CD4-positive, CD25-positive, alpha-beta regulatory T cell (primary cell): Measurements from ENCODE around the gene PKD2L2. TPM values are rescaled to one million over a fixed set of nuclear protein-coding genes. Genes with fewer than 3 reads are reported as not detected.
"Not testable (repeated sequence)": the region's sequence is repeated elsewhere in the genome, so short reads cannot be mapped to it uniquely, and the experiment has no call there.

Source experiments
- ATAC-seq, 2 donors: fragments of 150-1000 bp; cut with Tn5 transposase; one replicate each; pipeline ENCODE4 v1.10.0; 2021; ENCODE audit warnings: low read depth in 2 of 2, moderate number of reproducible peaks in 2 of 2, moderate library complexity in 1 of 2
- DNase-seq, 3 donors: peaks; one replicate each; pipeline versions ENCODE4 v3.0.0 to v3.0.0-alpha.2; 2012 to 2022; ENCODE audit warnings: mixed read lengths in 1 of 3
- H3K27ac ChIP-seq: one replicate; pipeline ENCODE4 v1.7.0; 2013; ENCODE audit warnings: mild to moderate bottlenecking, low read length; ENCODE audit not compliant: insufficient read depth, poor library complexity, severe bottlenecking
- H3K27me3 ChIP-seq: one replicate; pipeline ENCODE4 v1.7.0; 2013; ENCODE audit warnings: low read length; ENCODE audit not compliant: control insufficient read depth, insufficient read depth
- H3K36me3 ChIP-seq: one replicate; pipeline ENCODE4 v1.7.0; 2013; ENCODE audit warnings: mild to moderate bottlenecking, low read length, moderate library complexity; ENCODE audit not compliant: control insufficient read depth, insufficient read depth
- H3K4me1 ChIP-seq: 2 replicates; pipeline ENCODE4 v1.7.0; 2013; ENCODE audit warnings: mild to moderate bottlenecking, low read length; ENCODE audit not compliant: insufficient read depth, control insufficient read depth, poor library complexity, severe bottlenecking
- H3K4me3 ChIP-seq: one replicate; pipeline ENCODE4 v1.7.0; 2013; ENCODE audit warnings: low read depth, mild to moderate bottlenecking, low read length, moderate library complexity
- H3K9me3 ChIP-seq, 2 experiments: 1 replicate in 1 of 2; 2 replicates in 1 of 2; pipeline ENCODE4 v1.7.0; 2013; ENCODE audit warnings: low read length in 2 of 2, mild to moderate bottlenecking in 1 of 2, moderate library complexity in 1 of 2; ENCODE audit not compliant: control insufficient read depth in 2 of 2
- H3K27ac Mint-ChIP-seq, 3 donors: one replicate each; pipeline ENCODE4 v1.8.0; 2020 to 2022; ENCODE audit warnings: mild to moderate bottlenecking in 3 of 3, mixed read lengths in 3 of 3, moderate library complexity in 2 of 3
- H3K27me3 Mint-ChIP-seq: one replicate; pipeline ENCODE4 v1.8.0; 2022; ENCODE audit warnings: mild to moderate bottlenecking, mixed read lengths
- H3K36me3 Mint-ChIP-seq: one replicate; pipeline ENCODE4 v1.8.0; 2020; ENCODE audit warnings: mixed read lengths
- H3K4me1 Mint-ChIP-seq, 4 donors: one replicate each; pipeline ENCODE4 v1.8.0; 2020 to 2022; ENCODE audit warnings: mixed read lengths in 4 of 4, mild to moderate bottlenecking in 1 of 4
- H3K4me3 Mint-ChIP-seq, 4 donors: one replicate each; pipeline ENCODE4 v1.8.0; 2020 to 2022; ENCODE audit warnings: mild to moderate bottlenecking in 4 of 4, mixed read lengths in 4 of 4, moderate library complexity in 3 of 4
- H3K9me3 Mint-ChIP-seq, 7 donors: one replicate each; pipeline ENCODE4 v1.8.0; 2020 to 2022; ENCODE audit warnings: mixed read lengths in 7 of 7, mild to moderate bottlenecking in 3 of 7, moderate library complexity in 2 of 7
- polyA plus RNA-seq, 4 donors: library from polyadenylated mRNA; unstranded; fragments of 300-500 nt; fragmentation: Illumina TruSeq; gene quantifications; one replicate each; pipeline ENCODE4 v1.2.3, GENCODE V29; 2021
- total RNA-seq: library from RNA; stranded (reverse); gene quantifications from one replicate; pipeline ENCODE4 v1.2.3, GENCODE V29; 2022

Gene PKD2L2
- total and polyA plus RNA-seq, 5 donors from 2014 or later = 0.22 to 0.60 (median 0.53) TPM; not detected in 1

DNA sequence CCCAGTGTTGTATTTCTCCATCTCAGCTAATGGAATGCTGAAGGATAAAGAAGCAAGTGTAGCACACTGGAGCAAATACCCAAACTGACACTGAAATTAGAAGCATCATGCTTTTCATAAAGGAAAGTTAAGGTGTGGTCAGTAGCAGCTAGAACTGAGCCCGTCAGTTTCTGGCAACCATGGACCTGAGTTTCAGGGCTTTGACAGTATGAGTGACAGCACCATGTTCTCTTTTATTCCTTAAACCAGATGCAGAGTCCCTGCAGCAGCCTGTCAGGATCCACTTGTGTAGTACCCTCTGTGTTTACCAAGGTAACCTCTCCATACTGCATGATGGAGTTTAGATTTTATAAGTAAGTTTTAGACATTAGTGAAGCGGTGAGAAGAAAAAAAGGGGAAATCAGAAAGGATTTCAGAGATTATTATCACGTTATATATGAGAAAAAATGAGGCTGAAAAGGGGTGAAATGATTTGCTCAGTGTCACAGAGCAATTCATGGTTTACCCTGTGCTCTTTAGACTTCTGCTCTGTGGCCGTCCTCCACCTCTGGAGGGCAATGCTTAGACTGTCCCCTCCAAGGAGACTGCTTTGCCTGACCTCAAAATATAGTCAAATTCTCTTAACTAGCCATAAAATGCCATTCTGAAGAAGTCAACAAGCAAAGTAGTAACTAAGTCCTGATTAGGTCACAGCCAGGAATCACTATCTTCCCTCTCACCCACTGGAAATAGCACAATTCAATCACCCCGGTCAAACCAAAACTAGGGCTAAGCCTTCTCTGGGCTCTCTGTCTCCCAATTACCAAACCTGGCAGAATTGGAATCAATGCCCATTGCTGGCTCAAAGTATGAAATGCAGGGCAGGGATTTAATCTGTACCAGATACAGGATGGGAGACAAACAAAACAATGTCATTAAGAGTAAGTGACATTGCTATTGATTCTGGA lies 32.1 kb upstream of the PKD2L2 start:
- no peaks in the 10 kb centered on the region for H3K36me3 ChIP-seq
- H3K4me3 ChIP-seq = no peak overlapping the region
- H3K27ac ChIP-seq = no peak overlapping the region
- no peaks in the 10 kb centered on the region for H3K4me1 ChIP-seq
- Mint-ChIP-seq H3K9me3 (no peaks in the 10 kb centered on the region), H3K36me3 (peaks cover 13% of the 10 kb centered on the region), H3K27me3 (peaks cover 5% of the 10 kb centered on the region), H3K27ac (peak overlapping the region in 2 of 3 donors; percentile 9 to 90), H3K4me3 (peak overlapping the region in 1 of 4 donors; percentile 36), H3K4me1 (peaks cover 10 to 21% (median 13%) of the 10 kb centered on the region in 4 donors)
- H3K9me3 ChIP-seq = no peaks in the 10 kb centered on the region
- DNase-seq (no peak), ATAC-seq (no peak)
- no peaks in the 10 kb centered on the region for H3K27me3 ChIP-seq

DNA sequence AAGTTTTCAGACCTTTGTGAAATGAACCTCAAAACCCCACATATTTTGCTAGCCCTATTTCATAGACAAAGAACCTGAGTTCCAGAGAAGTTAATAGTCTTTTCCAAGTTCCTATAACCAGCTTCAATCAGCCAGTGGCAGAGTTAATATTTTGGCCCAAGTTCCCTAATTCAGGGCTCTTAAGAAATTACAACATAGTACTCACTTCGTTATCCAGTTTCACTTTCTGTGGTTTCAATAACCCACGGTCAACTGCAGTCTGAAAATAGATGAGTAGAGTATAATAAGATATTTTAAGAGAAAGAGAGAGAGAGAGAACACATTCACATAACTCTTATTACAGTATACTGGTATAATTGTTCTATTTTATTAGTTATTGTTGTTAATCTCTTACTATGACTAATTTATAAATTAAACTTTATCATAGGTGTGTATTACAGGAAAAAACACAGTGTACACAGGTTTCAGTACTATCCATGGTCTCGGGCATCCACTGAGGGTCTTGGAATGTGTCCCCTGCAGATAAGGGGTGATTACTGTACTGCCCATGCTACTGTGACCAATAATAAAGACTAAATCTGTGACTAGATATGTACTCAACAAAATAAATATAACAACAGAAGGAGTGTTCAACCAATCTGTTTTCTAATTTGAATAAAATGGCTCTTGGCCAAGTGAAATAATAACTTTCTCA lies 30.9 kb upstream of the PKD2L2 start:
- Mint-ChIP-seq H3K27ac (peak overlapping the region; percentile 9 to 90 (median 88)), H3K27me3 (peaks cover 5% of the 10 kb centered on the region), H3K4me3 (peak overlapping the region; percentile 6 to 82 (median 76)), H3K4me1 (peaks cover 9 to 21% (median 13%) of the 10 kb centered on the region in 4 donors), H3K9me3 (no peaks in the 10 kb centered on the region), H3K36me3 (peaks cover 7% of the 10 kb centered on the region)
- Histone ChIP-seq H3K9me3 (no peaks in the 10 kb centered on the region), H3K27ac (no peak overlapping the region), H3K27me3 (no peaks in the 10 kb centered on the region), H3K4me3 (peak overlapping the region; percentile 63), H3K36me3 (no peaks in the 10 kb centered on the region), H3K4me1 (no peaks in the 10 kb centered on the region)
- DNase-seq (peak in 1 of 3 donors; percentile 52), ATAC-seq (no peak)

- ATAC-seq = no peak
- H3K4me3 Mint-ChIP-seq = no peak overlapping the region
- no peaks in the 10 kb centered on the region for H3K27me3 ChIP-seq
- H3K36me3 Mint-ChIP-seq = peaks cover 7% of the 10 kb centered on the region
- H3K4me1 Mint-ChIP-seq = peaks cover 9 to 21% (median 13%) of the 10 kb centered on the region in 4 donors
- H3K27ac ChIP-seq = no peak overlapping the region
- H3K4me1 ChIP-seq = no peaks in the 10 kb centered on the region
- H3K9me3 Mint-ChIP-seq = no peaks in the 10 kb centered on the region
- no peaks in the 10 kb centered on the region for H3K36me3 ChIP-seq
- no peak overlapping the region for H3K4me3 ChIP-seq
- H3K27ac Mint-ChIP-seq = no peak overlapping the region
- no peak for DNase-seq
- H3K9me3 ChIP-seq = no peaks in the 10 kb centered on the region
- peaks cover 5% of the 10 kb centered on the region for H3K27me3 Mint-ChIP-seq
These were observed 30.3 kb upstream of the PKD2L2 start for GRCh38 chr5:137858954-137859353.

DNA sequence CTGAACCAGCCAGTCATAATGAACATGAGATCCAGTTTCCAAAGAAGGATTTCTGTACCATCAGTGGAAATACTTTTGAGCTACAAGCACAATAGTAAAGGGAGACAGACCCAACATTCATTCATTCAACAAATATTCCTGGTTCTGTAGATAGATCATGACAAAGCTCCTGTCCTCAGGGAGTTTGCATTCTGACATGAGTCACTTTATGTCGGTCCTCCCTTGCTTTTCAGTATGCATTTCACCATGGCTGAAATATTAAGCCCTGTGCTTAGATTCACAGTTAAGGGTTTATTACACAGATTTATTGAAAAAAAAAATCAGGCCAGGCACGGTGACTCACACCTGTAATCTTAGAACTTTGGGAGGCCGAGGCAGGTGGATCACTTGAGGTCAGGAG lies 27.0 kb upstream of the PKD2L2 start:
- DNase-seq = no peak
- Mint-ChIP-seq H3K4me1 (peaks cover 9 to 16% (median 13%) of the 10 kb centered on the region in 4 donors), H3K9me3 (no peaks in the 10 kb centered on the region), H3K36me3 (peaks cover 8% of the 10 kb centered on the region), H3K27me3 (no peaks in the 10 kb centered on the region), H3K4me3 (no peak overlapping the region), H3K27ac (peak overlapping the region in 1 of 3 donors; percentile 7)
- no peaks in the 10 kb centered on the region for H3K27me3 ChIP-seq
- no peak overlapping the region for H3K27ac ChIP-seq
- H3K9me3 ChIP-seq = no peaks in the 10 kb centered on the region
- no peak overlapping the region for H3K4me3 ChIP-seq
- no peaks in the 10 kb centered on the region for H3K4me1 ChIP-seq
- ATAC-seq = no peak
- no peaks in the 10 kb centered on the region for H3K36me3 ChIP-seq

GRCh38 chr5:137863653-137864052 lies 25.6 kb upstream of the PKD2L2 start:
- not testable (repeated sequence) for H3K27ac Mint-ChIP-seq, H3K27ac ChIP-seq, H3K27me3 Mint-ChIP-seq, H3K4me1 ChIP-seq, H3K4me1 Mint-ChIP-seq, H3K4me3 Mint-ChIP-seq, H3K27me3 ChIP-seq, H3K9me3 ChIP-seq, DNase-seq, ATAC-seq, H3K36me3 ChIP-seq, H3K9me3 Mint-ChIP-seq, H3K4me3 ChIP-seq
- H3K36me3 Mint-ChIP-seq = peaks cover 15% of the 10 kb centered on the region

DNA sequence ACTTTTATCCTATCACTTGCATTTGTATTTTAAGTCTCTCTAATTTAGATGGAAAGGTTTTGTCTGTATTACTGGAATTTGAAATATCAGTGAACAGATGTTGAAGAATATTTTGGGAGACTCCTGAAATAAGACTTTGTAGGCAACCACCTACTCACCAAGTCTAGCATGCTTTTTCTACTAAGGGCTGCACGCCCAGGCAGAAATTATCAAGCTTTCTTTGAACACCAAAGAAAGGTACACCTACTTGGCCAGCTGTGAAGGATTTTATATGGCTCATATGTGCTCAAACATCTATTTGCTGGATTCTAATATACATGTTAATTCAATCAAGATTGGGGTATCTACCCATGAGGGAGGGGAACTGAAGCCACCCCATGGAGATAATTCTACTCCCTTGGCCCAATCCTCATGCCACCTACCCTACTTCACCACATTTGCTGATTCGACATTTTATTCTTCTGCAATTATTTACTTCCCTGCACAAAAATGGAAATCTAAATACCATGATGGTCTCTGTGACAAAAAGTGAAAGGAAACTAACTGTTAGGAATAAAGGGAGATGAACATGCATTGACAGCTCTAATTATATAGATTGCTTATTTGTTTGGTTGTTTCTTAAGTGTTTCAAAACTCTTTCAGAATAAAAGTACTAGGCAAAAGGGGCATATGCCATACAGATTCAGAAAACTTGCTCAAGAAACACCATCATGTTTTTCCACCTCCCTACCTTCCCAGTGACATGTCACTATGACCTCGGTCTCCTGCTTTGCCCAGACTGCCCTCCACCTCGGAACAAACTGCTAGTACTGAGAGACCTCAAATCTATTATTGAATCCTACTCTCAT lies 22.5 kb upstream of the PKD2L2 start:
- H3K4me3 Mint-ChIP-seq = no peak overlapping the region
- H3K9me3 ChIP-seq = no peaks in the 10 kb centered on the region
- peaks cover 15% of the 10 kb centered on the region for H3K36me3 Mint-ChIP-seq
- no peaks in the 10 kb centered on the region for H3K9me3 Mint-ChIP-seq
- H3K27me3 ChIP-seq = no peaks in the 10 kb centered on the region
- no peak overlapping the region for H3K4me3 ChIP-seq
- no peak overlapping the region for H3K27ac Mint-ChIP-seq
- peaks cover 6% of the 10 kb centered on the region for H3K27me3 Mint-ChIP-seq
- H3K4me1 Mint-ChIP-seq = peaks cover 3 to 8% (median 4%) of the 10 kb centered on the region in 4 donors
- no peak for ATAC-seq
- no peak overlapping the region for H3K27ac ChIP-seq
- DNase-seq = no peak
- H3K36me3 ChIP-seq = no peaks in the 10 kb centered on the region
- no peaks in the 10 kb centered on the region for H3K4me1 ChIP-seq

DNA sequence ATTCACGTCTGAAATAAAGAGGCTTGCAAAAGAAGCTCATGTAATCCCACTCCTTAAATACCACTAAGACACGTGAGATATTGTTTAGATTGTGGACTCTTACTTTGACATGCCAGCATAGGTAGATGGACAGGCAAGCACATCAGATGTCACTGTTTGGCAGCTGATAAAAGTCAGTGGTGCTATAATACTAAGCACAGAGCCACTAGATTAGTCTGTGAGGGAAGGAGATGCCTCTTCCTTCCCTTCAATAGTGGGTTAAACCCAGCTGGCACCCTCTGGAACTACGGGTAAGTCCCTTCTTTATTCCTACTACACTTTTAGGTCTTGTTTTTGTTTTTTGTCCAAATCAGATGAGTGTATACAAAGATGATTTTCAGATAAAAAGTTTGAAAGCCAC lies 21.6 kb upstream of the PKD2L2 start, which contains the start of gene MYOT:
Gene MYOT (plus strand): TSS at position 197 of the 400 bp plus-strand sequence. CDS start 2,792 bp downstream, outside the sequence.
- H3K4me3 Mint-ChIP-seq = no peak within 1 kb of the TSS
- DNase-seq (no peak), ATAC-seq (no peak)
- Histone ChIP-seq H3K4me1 (no peaks in the 10 kb centered on the region), H3K27ac (no peak within 1 kb of the TSS), H3K9me3 (no peaks in the 10 kb centered on the region), H3K27me3 (no peaks in the 10 kb centered on the region), H3K36me3 (no peaks in the 10 kb centered on the region), H3K4me3 (no peak within 1 kb of the TSS)
- peaks cover 15% of the 10 kb centered on the region for H3K36me3 Mint-ChIP-seq
- H3K4me1 Mint-ChIP-seq = peaks cover 0 to 5% (median 0%) of the 10 kb centered on the region in 4 donors
- no peaks in the 10 kb centered on the region for H3K9me3 Mint-ChIP-seq
- no peak within 1 kb of the TSS for H3K27ac Mint-ChIP-seq
- H3K27me3 Mint-ChIP-seq = peaks cover 13% of the 10 kb centered on the region
